Colonic mucosa (tissue), 4 donors: ENCODE results near the gene GLB1L2. TPM values are rescaled to one million over a fixed set of nuclear protein-coding genes. Genes with fewer than 3 reads are reported as not detected.

Source experiments
- DNase-seq: peaks from one replicate; pipeline ENCODE4 v3.0.0-alpha.2; 2020
- H3K27ac ChIP-seq: fragments of 200-600 bp; one replicate; pipeline ENCODE4 v1.8.0; 2021
- H3K27me3 ChIP-seq: fragments of 200-600 bp; one replicate; pipeline ENCODE4 v1.8.0; 2021
- H3K36me3 ChIP-seq: fragments of 200-600 bp; one replicate; pipeline ENCODE4 v1.8.0; 2021
- H3K4me1 ChIP-seq: fragments of 200-600 bp; one replicate; pipeline ENCODE4 v1.8.0; 2021; ENCODE audit warnings: mild to moderate bottlenecking
- H3K4me3 ChIP-seq: fragments of 200-600 bp; one replicate; pipeline ENCODE4 v1.8.0; 2021
- H3K9ac ChIP-seq, 2 donors: one replicate each; pipeline ENCODE4 v1.7.0; 2013; ENCODE audit warnings: control low read depth in 2 of 2, low read depth in 2 of 2, low read length in 2 of 2
- H3K9me3 ChIP-seq: fragments of 200-600 bp; one replicate; pipeline ENCODE4 v1.8.0; 2021
- CTCF ChIP-seq: fragments of 200-600 bp; IDR thresholded peaks from one replicate; pipeline ENCODE4 v1.8.0; 2022; ENCODE audit warnings: antibody characterized with exemption, mild to moderate bottlenecking
- intact Hi-C: fragments of 100-400 bp; cut with DNase I; formaldehyde crosslinking; loops from one replicate; pipeline ENCODE4 v1.14.1; 2022
- total RNA-seq, 2 donors: library from RNA; stranded (reverse); fragmentation: NEBNext Ultra II Directional in 1 of 2; extraction: Animal tissue kit (Norgen Biotek cat#: 25700) in 1 of 2; gene quantifications; one replicate each; pipeline ENCODE4 v1.2.1, GENCODE V29; 2021
- donor health status: healthy.
- donor health status: DM: no; HTN: no; CAD: no.
- donor health status: DM: no; HTN: no; CAD: no.

GLB1L2 gene
- total RNA-seq, 2 donors from 2014 or later: 27.2 to 31.3 TPM

- intact Hi-C loops: no loop called here
- no peak for TF ChIP-seq CTCF
- Histone ChIP-seq H3K4me1 (no peaks in the 10 kb centered on the region), H3K4me3 (no peak overlapping the region), H3K27me3 (no peaks in the 10 kb centered on the region), H3K9ac (no peak overlapping the region), H3K36me3 (no peaks in the 10 kb centered on the region), H3K27ac (no peak overlapping the region), H3K9me3 (no peaks in the 10 kb centered on the region)
- DNase-seq: no peak
These were observed 73.0 kb downstream of the GLB1L2 start for GRCh38 chr11:134404575-134405341.

- Histone ChIP-seq H3K4me3 (no peak overlapping the region), H3K27ac (no peak overlapping the region), H3K27me3 (peaks cover 5% of the 10 kb centered on the region), H3K4me1 (no peaks in the 10 kb centered on the region), H3K9ac (no peak overlapping the region), H3K36me3 (no peaks in the 10 kb centered on the region), H3K9me3 (no peaks in the 10 kb centered on the region)
- no peak for TF ChIP-seq CTCF
- intact Hi-C loops: no loop called here
- DNase-seq: no peak
These were observed 73.6 kb downstream of the GLB1L2 start for GRCh38 chr11:134405436-134405835.

GRCh38 chr11:134405841-134406240, 74.1 kb downstream of the GLB1L2 start:
- intact Hi-C loops: no loop called here

GRCh38 chr11:134406264-134407185, 74.7 kb downstream of the GLB1L2 start:
- no peak for DNase-seq
- Histone ChIP-seq H3K36me3 (no peaks in the 10 kb centered on the region), H3K9ac (no peak overlapping the region), H3K27me3 (peaks cover 15% of the 10 kb centered on the region), H3K27ac (no peak overlapping the region), H3K9me3 (no peaks in the 10 kb centered on the region), H3K4me1 (no peaks in the 10 kb centered on the region), H3K4me3 (no peak overlapping the region)
- intact Hi-C loops: no loop called here
- no peak for TF ChIP-seq CTCF

More at GRCh38 chr11:134405841-134406240, 74.1 kb downstream of the GLB1L2 start:
- no peaks in the 10 kb centered on the region for H3K9me3 ChIP-seq
- no peak overlapping the region for H3K9ac ChIP-seq
- H3K4me1 ChIP-seq: no peaks in the 10 kb centered on the region
- H3K4me3 ChIP-seq: no peak overlapping the region
- H3K27ac ChIP-seq: no peak overlapping the region
- no peak for TF ChIP-seq CTCF
- H3K27me3 ChIP-seq: peaks cover 9% of the 10 kb centered on the region
- no peak for DNase-seq
- no peaks in the 10 kb centered on the region for H3K36me3 ChIP-seq

- Histone ChIP-seq H3K36me3 (no peaks in the 10 kb centered on the region), H3K9ac (no peak overlapping the region), H3K4me3 (no peak overlapping the region), H3K9me3 (no peaks in the 10 kb centered on the region), H3K4me1 (no peaks in the 10 kb centered on the region), H3K27me3 (peaks cover 19% of the 10 kb centered on the region), H3K27ac (no peak overlapping the region)
- no peak for TF ChIP-seq CTCF
- intact Hi-C loops: no loop called here
- no peak for DNase-seq
These were observed 75.6 kb downstream of the GLB1L2 start for GRCh38 chr11:134407321-134407828.
